ENCODE measurements around the gene HES2. TPM values are rescaled to one million over a fixed set of nuclear protein-coding genes. Genes with fewer than 3 reads are reported as not detected.
"Not testable (repeated sequence)": the region's sequence is repeated elsewhere in the genome, so short reads cannot be mapped to it uniquely, and the experiment has no call there.

The HES2 gene
- total RNA-seq, 1 experiment from 2014 or later, result under 0.01 TPM

- peak; percentile 30 for DNase-seq (ENCODE audit: low read depth)
Measured at GRCh38 chr1:6391951-6392808, 27.5 kb downstream of the HES2 start.

GRCh38 chr1:6389971-6390370 is 29.7 kb downstream of the HES2 start:
- DNase-seq (ENCODE audit: low read depth), result no peak

- peak; percentile 67 for DNase-seq (ENCODE audit: low read depth)
Measured at GRCh38 chr1:6386371-6386949, 33.3 kb downstream of the HES2 start.

- peak; percentile 88 for DNase-seq (ENCODE audit: low read depth)
Measured at GRCh38 chr1:6385488-6386191, 34.1 kb downstream of the HES2 start.

- peak; percentile 67 for DNase-seq (ENCODE audit: low read depth)
Measured at GRCh38 chr1:6384962-6385361, 34.8 kb downstream of the HES2 start.

GRCh38 chr1:6384135-6384534 is 35.6 kb downstream of the HES2 start:
- no peak for DNase-seq (ENCODE audit: low read depth)

GRCh38 chr1:6380037-6380436 is 39.7 kb downstream of the HES2 start:
- DNase-seq (ENCODE audit: low read depth), result no peak

- peak; percentile 26 for DNase-seq (ENCODE audit: low read depth)
Measured at GRCh38 chr1:6378096-6378746, 41.5 kb downstream of the HES2 start.

- DNase-seq (ENCODE audit: low read depth), result no peak
Measured at GRCh38 chr1:6373961-6374720, 45.6 kb downstream of the HES2 start.

- not testable (repeated sequence) for DNase-seq (ENCODE audit: low read depth)
Measured at GRCh38 chr1:6372236-6372635, 47.5 kb downstream of the HES2 start.

GRCh38 chr1:6370006-6370405 is 49.7 kb downstream of the HES2 start:
- no peak for DNase-seq (ENCODE audit: low read depth)

- DNase-seq (ENCODE audit: low read depth), result no peak
Measured at GRCh38 chr1:6367381-6368012, 52.2 kb downstream of the HES2 start.

GRCh38 chr1:6365047-6365446 is 54.7 kb downstream of the HES2 start:
- peak; percentile 45 for DNase-seq (ENCODE audit: low read depth)

- peak; percentile 84 for DNase-seq (ENCODE audit: low read depth)
Measured at GRCh38 chr1:6363085-6363884, 56.4 kb downstream of the HES2 start.

Other genes starting within 250 kb of the HES2 start
- gene CHD5, start 239.6 kb downstream of the HES2 start, total RNA-seq (2014; rRNA removed; shearing (Covaris generic)), result under 0.01 TPM in 1 of 2 replicates, not detected in the other
- 245 and 306 TPM in 2 replicates for gene RPL22, start 220.3 kb downstream of the HES2 start, total RNA-seq (2014; rRNA removed; shearing (Covaris generic))
- gene RNF207, start 213.8 kb downstream of the HES2 start, total RNA-seq (2014; rRNA removed; shearing (Covaris generic)), result 4.9 and 5.0 TPM in 2 replicates
- 101 and 105 TPM in 2 replicates for gene ICMT, start 184.0 kb downstream of the HES2 start, total RNA-seq (2014; rRNA removed; shearing (Covaris generic))
- not detected in 2 replicates for gene HES3, start 175.7 kb downstream of the HES2 start, total RNA-seq (2014; rRNA removed; shearing (Covaris generic))
- 11.8 and 12.6 TPM in 2 replicates for gene GPR153, start 158.8 kb downstream of the HES2 start, total RNA-seq (2014; rRNA removed; shearing (Covaris generic))
- gene ACOT7, start 26.2 kb downstream of the HES2 start, total RNA-seq (2014; rRNA removed; shearing (Covaris generic)), result 142 and 174 TPM in 2 replicates
- gene ESPN, start 4.9 kb upstream of the HES2 start, total RNA-seq (2014; rRNA removed; shearing (Covaris generic)), result 0.10 TPM in 1 of 2 replicates, not detected in the other
- gene TNFRSF25, start 46.3 kb upstream of the HES2 start, total RNA-seq (2014; rRNA removed; shearing (Covaris generic)), result 0.12 and 0.49 TPM in 2 replicates
- gene PLEKHG5, start 71.7 kb upstream of the HES2 start, total RNA-seq (2014; rRNA removed; shearing (Covaris generic)), result 0.60 and 1.3 TPM in 2 replicates
- 14.4 and 14.5 TPM in 2 replicates for gene NOL9, start 134.6 kb upstream of the HES2 start, total RNA-seq (2014; rRNA removed; shearing (Covaris generic))
- 0.20 TPM in 1 of 2 replicates, not detected in the other for gene TAS1R1, start 135.4 kb upstream of the HES2 start, total RNA-seq (2014; rRNA removed; shearing (Covaris generic))
- gene ZBTB48, start 160.1 kb upstream of the HES2 start, total RNA-seq (2014; rRNA removed; shearing (Covaris generic)), result 11.4 and 15.6 TPM in 2 replicates
- gene KLHL21, start 182.9 kb upstream of the HES2 start, total RNA-seq (2014; rRNA removed; shearing (Covaris generic)), result 11.1 and 14.6 TPM in 2 replicates
- gene PHF13, start 193.8 kb upstream of the HES2 start, total RNA-seq (2014; rRNA removed; shearing (Covaris generic)), result 10.7 and 11.2 TPM in 2 replicates
- gene THAP3, start 204.9 kb upstream of the HES2 start, total RNA-seq (2014; rRNA removed; shearing (Covaris generic)), result 29.9 and 30.8 TPM in 2 replicates